ENCODE results near the gene PDZD8. TPM values are rescaled to one million over a fixed set of nuclear protein-coding genes. Genes with fewer than 3 reads are reported as not detected.
"Not testable (repeated sequence)": the region's sequence is repeated elsewhere in the genome, so short reads cannot be mapped to it uniquely, and the experiment has no call there.

The PDZD8 gene
- polyA plus RNA-seq, 1 donor = 10.7 TPM

DNA sequence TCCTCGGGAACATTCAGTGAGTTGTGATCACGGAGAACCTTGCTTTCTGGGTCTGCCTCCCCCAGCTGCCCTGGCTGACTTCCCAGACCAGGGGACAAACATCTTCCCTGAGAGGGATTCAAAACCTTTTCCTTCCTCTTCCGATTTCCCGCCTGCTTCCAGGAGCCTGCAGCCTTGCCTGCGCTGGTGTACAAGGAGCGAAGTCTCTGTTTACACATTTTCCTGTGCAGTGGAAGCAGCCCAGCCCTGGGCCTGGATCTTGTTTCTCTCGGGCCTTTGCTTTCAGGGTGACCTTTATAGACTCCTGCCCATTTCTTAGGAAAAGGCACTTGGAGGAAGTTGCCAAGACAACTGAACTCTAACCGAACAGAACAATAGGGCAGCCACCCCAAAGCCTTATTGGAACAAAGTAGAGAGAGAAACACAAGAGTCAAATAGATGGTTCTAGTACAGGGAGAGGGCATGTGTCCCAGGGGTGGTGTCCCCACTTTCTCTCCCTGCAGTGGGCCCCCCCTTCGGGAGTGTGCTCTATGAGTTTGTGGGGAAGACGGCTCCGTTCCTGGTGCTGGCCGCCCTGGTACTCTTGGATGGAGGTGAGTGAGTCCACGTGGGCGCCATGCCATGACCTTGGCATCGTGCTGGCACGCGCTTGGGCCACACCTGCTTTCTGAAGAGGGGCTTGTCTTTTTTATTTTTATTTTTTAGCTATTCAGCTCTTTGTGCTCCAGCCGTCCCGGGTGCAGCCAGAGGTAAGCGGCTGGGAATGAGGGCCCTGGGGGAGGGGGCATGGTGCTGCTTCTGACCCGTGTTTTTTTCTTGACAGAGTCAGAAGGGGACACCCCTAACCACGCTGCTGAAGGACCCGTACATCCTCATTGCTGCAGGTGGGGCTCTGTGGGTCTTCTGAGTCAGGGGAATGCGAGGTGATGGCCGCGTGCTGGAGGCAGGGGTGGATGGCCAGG is 120.2 kb downstream of the PDZD8 start:
- DNase-seq (ENCODE audit: low read depth) = no peak

DNA sequence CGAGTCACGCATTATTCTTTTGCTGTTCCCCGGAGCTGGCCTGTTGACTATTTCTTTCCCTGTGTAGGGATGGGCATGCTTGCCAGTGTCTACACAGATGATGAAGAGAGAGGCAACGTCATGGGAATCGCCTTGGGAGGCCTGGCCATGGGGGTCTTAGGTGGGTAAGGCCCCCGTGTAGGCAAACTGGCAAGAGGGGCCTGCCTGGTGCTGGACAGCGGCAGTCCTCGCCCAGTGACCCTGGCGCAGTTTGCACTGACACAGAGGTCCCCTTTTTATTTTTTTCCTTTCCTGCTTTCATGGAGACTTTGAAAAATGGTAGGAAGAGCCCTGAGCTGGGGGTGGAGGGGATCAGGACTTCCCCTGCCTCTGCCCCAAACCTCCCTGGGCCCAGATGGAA is 120.9 kb downstream of the PDZD8 start:
- DNase-seq (ENCODE audit: low read depth) = no peak

DNA sequence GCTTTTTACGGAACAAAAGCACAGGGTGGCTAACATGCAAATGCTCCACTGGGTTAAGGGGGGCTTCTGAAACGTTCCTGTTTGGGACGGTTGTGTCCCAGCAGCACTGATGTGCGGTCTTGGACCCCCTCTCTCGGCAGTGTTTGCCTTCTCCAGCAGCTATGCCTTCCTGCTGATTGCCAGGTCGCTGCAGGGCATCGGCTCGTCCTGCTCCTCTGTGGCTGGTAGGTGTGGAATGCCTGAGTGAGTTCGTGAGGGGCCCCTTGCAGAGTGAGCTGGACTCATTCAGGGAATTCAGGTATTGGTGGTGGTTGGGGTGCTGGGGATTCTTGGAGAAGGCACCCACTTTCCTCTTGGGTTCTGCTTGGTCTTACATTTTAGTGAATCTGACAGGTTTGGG is 121.3 kb downstream of the PDZD8 start:
- DNase-seq (ENCODE audit: low read depth) = no peak

DNA sequence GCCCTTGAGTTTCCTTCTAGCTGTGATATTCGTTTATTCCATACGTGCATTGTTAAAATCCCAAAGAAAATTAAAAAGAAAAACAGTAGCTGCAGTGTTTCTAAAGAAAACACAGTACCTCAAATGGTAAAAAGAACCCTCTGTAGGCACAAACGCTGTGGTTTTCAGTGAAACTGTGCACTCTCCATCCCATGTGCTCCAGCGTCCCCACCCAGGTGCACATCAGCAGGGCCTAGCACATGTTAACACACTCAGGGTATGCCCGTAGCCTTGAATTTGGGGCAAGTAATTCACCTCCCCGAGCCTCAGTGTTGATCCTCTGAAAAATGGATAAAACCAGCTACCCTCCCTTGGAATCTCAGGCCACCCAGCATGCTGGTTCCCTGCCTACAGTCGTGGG is 124.8 kb downstream of the PDZD8 start:
- DNase-seq (ENCODE audit: low read depth) = no peak

DNA sequence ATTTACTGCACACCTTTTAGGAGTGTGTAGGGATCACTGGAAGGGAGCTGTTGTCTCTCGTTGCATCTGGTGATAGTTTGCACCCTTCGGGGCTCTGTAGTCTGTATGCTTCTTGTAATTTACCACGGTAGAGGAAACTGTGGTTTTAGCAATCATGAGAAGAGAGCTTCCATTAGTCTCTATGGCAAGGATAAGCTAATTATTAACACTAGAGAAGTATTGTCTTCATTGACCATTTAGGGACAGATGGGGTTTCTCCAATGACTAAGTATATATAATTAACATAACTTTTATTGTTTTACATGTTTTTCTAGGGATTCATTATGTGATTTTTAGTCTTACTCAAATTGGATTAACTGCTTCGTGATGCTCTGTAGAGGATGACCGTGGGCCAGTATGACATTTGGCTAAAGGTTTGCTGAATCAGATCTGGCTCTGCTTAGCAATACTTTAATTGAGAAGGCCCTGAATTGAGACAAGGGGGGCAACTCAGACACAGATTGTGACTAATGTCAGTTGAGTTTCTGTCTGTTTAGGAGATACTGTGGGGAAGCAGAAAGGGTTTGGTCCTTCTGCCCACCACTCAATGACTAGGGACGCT is 125.6 kb downstream of the PDZD8 start:
- no peak for DNase-seq (ENCODE audit: low read depth)

DNA sequence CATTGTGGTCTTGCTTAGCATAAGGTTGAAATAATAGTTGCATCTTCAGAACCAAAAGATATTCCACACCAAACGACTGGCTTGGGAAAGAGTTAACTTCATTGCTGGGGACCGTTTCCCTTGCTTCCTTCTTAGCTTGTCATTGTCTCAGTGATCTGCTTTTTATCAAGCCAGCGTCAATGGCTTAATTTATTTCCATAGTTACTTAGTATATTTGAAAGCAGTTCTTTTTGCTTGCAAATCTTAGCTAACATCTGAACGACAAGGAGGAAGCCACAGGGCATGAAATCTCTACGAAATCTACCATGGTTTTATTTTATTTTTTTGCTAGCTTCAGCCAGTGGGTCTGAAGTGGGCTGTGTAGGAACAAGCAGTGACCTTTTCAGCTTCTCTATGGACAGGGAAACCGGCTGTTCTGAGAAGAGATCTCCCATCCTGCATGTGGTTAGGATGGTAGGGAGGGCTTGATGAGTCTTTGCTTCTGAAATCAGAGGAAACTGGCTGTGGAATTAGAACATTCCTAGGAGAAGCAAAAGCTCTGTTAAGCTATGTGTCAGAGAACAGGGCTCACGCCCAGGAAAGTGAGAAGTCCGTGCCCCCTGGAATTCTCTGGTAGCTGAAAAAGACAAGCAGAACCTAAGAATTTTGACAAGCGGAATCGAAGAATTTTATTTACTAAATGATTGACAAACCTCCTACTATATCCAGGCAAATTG is 126.3 kb downstream of the PDZD8 start:
- no peak for DNase-seq (ENCODE audit: low read depth)

DNA sequence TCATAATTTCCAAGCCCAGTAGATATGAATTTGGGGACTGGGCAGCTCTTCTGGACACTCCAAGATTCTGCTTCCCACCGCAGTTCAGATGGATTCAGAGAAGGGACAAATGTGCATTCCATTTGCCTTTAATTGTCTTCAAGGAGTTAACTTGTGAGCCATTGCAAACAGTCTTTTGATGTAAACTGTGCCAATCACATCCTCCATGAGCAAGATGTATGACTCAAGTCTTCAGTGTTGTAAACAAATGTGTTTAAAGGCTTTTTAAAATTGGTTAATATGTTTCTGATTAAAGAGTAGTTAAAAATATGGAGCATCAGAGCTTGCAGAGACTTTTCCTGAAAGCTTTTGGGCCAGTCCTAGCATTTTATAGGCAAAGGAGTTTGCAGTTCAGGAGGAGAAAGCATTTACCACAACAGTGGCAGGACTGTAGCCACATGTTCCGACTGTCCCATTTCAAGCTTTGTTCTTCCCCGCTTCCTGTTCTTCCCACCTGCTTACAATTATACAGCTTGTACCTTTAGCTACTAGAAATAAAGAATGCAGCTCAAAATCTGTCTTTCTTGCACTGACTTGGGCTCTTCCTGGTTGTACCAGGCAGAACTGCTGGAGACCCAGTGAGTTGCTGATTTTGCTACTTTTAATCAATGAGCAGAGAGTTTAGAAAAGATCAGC is 128.1 kb downstream of the PDZD8 start:
- no peak for DNase-seq (ENCODE audit: low read depth)

DNA sequence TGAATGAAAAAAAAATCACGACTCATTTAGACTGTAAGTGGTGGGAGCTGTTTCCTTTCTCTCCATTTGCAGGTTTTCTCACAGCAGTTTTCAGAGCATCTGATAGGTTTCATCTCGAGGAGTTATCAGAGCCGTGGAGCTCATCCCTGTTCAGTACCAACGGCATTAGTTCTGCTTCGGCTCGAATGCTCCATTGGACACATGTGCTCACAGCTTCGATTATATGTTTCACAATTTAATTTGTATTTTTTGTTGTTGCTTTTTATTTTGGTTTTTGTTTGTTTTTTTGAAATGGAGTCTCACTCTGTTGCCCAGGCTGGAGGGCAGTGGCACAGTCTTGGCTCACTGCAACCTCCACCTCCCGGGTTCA is 132.8 kb downstream of the PDZD8 start:
- DNase-seq (ENCODE audit: low read depth) = no peak

DNA sequence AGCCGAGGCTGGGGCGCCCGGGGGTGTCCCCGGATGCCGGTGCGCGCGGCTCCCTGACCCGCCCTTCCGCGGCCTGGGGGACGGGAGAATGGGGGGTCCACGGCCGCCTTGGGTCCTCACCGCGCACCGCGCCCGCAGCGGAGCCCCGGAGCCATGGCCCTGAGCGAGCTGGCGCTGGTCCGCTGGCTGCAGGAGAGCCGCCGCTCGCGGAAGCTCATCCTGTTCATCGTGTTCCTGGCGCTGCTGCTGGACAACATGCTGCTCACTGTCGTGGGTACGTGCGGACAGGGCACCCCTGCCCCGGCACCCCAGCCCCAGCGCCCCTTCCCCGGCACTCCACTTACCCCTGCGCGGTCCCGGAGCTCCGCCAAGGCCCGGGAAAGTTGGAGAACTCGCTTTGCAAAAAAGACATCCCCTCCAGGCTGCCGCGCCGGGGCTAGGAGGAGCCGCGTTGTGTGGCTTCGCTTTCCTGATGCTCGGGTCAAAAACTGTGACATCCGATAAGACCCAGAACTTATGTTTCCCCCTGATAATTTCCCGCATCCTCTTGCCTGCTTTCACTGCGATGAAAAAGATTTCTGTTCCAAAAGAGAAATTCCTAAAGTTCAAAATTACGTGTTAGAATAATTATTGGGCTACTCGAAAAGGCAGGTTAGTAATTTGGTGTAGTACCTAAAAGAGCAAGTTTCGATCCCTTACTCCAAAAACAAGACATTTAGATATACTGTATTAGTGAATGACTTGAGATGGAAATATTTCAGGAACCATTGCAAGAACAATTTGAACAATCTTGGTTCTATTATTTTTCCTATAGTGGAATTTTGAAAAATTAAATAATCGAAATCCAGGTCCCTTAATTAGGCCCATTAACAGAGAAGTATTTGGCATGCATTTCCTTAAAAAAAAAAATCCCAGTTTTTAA is 133.4 kb downstream of the PDZD8 start:
- DNase-seq (ENCODE audit: low read depth) = no peak

DNA sequence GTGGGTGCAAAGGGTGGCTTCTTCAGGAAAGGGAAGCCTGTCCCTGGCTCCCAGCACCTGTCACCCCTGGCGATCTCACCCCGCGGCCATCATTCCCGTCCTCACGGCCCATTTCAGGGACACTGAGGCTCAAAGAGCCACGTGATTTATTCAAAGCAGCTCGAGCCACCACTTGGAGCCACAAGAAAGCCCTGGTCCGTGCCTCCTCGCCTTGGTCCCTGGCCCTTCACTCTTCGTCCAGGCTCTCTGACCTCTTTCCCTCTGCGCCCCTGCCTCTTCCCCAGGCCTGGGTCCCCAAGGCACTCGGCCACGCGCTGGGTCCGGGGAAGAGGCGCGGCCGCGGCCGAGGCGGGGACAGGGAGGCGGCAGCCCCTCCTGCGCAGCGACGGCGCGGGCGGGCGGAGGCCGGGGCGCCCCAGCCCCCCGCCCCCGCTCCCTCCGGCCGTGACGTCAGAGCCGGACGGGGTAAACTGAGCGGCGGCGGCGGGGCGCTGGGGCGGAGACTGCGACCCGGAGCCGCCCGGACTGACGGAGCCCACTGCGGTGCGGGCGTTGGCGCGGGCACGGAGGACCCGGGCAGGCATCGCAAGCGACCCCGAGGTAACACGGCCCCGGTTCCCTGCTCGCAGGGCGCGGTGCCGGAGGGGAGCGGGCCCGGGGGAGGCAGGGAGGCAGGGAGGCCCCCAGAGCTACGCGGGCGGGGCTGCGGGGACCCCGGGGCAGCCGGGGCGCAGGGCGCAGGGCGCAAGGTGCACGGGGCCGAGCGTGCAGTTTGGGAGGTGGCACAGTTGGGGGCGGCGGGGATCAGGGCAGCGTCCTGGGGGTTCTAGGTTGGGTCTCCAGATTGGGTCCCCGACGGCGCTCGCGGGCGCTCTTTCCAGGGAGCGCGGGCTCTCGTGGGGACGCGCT is 134.4 kb downstream of the PDZD8 start, which contains the start of gene SLC18A2:
TSS of gene SLC18A2 (plus strand) at position 494 of the 909 bp plus-strand sequence. CDS start 580 bp downstream, outside the sequence.
- no peak for DNase-seq (ENCODE audit: low read depth)

DNA sequence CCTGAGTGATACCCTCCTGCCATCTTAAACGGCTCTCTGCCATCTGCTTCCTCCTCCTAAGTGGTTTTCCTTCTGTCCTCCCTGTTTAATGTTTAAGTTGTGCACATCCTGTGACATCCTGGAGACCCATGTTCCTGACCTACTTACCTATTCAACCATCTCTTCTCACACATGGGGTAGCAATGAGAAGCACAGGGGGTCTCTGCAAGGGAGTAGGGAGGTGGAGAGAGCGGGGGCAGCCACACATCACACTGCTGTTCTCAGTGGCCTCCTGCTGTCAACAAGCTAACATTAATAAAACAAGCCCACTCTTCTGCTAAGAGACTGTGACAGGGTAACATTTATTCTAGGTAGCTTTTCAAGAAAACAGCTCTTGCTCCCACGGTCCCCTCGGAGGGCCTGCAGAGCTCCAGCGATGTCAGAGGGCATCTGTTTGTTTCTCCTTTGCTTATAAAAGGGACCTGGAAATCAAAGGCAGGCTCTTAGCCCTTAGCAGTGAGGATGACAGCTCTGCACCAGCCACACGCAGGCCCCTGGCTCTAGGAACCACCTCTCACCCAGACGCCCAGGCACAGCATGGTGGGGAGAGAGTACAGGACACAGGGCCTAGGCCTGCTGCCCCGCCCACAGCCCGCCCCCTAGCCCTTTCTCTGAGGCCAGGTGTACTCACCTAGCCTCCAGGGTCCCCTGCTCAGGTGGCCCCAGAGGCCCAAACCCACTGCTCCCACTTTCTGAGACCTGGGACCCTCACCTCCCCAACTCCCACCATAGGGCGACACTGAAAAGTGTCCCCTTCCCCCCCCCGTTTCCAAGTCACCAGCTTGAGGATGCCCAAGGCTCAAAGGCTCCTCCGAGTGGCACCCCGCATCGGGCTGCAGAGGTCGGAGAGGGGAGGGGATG is 135.3 kb downstream of the PDZD8 start:
- no peak for DNase-seq (ENCODE audit: low read depth)

DNA sequence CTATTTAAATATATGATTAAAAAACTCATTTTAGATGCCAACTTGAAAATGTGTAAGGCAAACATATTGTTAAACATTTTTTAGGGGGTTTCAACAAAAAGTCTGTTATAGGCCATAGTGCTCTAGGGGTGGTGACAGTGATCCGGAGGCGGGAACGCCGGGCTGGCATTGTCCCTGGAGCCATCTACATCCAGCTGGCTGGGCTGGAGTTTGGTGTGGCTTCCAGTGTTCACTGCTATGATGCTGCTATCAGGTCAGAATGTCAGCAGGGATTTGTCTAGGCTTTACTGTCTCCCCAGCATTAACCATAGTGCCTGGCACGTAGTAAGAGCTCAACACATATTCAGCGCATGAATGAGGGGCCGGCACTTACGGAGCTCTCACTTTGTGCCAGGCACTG is 136.2 kb downstream of the PDZD8 start:
- no peak for DNase-seq (ENCODE audit: low read depth)

DNA sequence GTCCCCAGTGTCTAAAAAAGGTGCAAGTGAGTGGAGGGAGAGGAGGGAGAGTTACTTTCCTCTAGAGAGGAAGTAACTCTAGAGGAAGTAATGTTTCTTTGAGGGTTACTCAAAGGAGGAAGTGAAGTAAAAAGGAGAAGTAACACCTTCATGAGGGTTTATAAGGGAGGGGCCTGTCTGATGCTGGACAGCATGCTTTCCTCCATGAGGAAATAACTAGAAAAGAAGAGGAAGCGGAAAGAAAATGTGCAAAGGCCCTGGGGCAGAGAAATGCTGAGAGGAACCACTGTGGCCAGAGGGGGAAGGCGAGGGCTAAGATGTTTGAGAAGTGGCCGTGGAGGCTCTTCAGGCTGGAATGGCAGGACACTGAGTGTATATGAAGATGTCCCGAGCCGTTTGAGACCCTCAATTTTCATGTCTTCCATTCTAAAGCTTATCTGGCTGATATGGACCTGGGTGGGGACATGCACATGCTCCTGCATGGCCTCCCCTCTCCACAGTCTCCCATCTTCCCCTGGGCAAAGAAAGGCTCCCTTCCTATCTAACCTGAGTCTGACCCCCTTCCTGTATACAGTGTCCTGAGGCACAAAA is 137.7 kb downstream of the PDZD8 start:
- DNase-seq (ENCODE audit: low read depth) = no peak

DNA sequence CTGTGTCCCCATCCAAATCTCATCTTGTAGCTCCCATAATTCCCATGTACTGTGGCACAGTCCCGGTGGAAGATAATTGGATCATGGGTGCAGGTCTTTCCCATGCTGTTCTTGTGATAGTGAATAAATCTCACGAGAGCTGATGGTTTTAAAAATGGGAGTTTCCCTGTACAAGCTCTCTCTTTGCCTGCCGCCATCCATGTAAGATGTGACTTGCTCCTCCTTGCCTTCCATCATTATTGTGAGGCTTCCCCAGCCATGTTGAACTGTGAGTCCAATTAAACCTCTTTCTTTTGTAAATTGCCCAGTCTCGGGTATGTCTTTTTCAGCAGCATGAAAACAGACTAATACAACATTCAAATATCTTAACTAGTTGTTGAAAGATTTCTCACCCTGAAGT is 145.1 kb downstream of the PDZD8 start:
- DNase-seq (ENCODE audit: low read depth) = not testable (repeated sequence)

DNA sequence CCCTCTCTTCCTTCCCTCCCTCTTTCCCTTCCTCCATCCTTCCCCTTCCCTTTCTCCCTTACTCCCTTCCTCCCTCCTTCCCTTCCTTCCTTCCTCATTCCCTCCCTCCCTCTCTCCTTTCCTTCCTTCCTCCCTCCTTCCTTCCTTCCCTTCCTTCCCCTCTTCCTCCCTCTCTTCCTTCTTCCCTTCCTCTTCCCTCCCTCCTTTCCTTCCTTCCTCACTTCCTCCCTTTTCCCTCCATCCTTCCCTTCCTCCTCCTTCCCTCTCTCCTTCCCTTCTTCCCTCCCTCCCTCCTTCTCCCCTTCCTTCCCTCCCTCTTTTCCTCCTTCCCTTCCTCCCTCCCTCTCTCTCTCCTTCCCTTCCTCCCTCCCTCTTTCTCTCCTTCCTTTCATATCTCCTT is 147.0 kb downstream of the PDZD8 start:
- DNase-seq (ENCODE audit: low read depth) = no peak
